ENCODE results near the gene KNCN. TPM values are rescaled to one million over a fixed set of nuclear protein-coding genes. Genes with fewer than 3 reads are reported as not detected.

The KNCN gene
- total and polyA plus RNA-seq, 2 donors (not counting 1 experiment from before 2014, with no cell fraction given) = not detected

DNA sequence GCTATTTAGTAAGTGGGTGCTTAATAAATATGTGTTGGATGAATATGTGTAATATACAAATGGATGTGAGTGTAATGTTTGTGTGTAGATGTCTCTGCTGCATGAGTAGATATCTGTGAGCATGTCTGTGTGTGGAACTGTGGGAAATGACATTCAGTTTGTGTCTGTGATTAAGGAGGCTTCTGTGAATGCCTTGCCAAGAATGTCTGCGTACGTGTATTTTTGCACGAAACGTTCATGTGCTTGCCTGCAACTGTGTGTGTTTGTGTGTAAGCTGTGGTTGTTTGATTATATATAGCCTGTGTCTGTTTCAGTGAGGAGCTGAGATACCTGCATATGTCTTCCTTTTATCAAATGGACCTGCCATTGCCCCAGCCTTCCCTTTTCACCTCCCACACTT is 48.0 kb downstream of the KNCN start:
- ATAC-seq (ENCODE audit: low read depth) (no peak), DNase-seq (no peak)
- Histone ChIP-seq H3K9me3 (ENCODE audit: control extremely low read depth in 1 of 3, control insufficient read depth in 2 of 3, insufficient read depth in 1 of 3, low read length in 2 of 3) (no peaks in the 10 kb centered on the region), H3K4me1 (ENCODE audit: control insufficient read depth in 2 of 2, insufficient read depth in 2 of 2, low read length in 2 of 2) (no peaks in the 10 kb centered on the region), H2AFZ (ENCODE audit: insufficient read depth, low read depth, low read length, poor library complexity, severe bottlenecking) (no peak overlapping the region), H3K27me3 (replicated peaks in 1 of 4; ENCODE audit: control extremely low read depth in 1 of 4, control insufficient read depth in 3 of 4, insufficient read depth in 4 of 4, low read length in 3 of 4) (peaks cover 0 to 18% (median 3%) of the 10 kb centered on the region in 4 experiments), H3K36me3 (replicated peaks in 1 of 2; ENCODE audit: control extremely low read depth in 1 of 2, control insufficient read depth in 1 of 2, extremely low read depth in 1 of 2, insufficient read depth in 2 of 2, low read length in 1 of 2) (no peaks in the 10 kb centered on the region), H3K27ac (ENCODE audit: low read length in 2 of 2) (no peak overlapping the region), H3K4me2 (replicated peaks; ENCODE audit: low read depth, low read length, poor library complexity, severe bottlenecking) (no peak overlapping the region), H4K20me1 (ENCODE audit: control insufficient read depth, insufficient read depth, low read length, poor library complexity, severe bottlenecking) (no peaks in the 10 kb centered on the region), H3K79me2 (ENCODE audit: control insufficient read depth, insufficient read depth, low read length) (no peaks in the 10 kb centered on the region), H3K9ac (ENCODE audit: low read length) (no peak overlapping the region), H3K4me3 (ENCODE audit: control extremely low read depth in 1 of 5, extremely low read depth in 1 of 5, insufficient read depth in 1 of 5, low read depth in 2 of 5, low read length in 4 of 5) (no peak overlapping the region)
- intact Hi-C loops (cut with micrococcal nuclease) = no loop called here
- no CpG with 5 or more reads among the region's 4 CpGs for WGBS (ENCODE audit: insufficient coverage)
- ChIA-PET CTCF (no interaction called here), POLR2A (no interaction called here)
- TF ChIP-seq, protein P1, sequence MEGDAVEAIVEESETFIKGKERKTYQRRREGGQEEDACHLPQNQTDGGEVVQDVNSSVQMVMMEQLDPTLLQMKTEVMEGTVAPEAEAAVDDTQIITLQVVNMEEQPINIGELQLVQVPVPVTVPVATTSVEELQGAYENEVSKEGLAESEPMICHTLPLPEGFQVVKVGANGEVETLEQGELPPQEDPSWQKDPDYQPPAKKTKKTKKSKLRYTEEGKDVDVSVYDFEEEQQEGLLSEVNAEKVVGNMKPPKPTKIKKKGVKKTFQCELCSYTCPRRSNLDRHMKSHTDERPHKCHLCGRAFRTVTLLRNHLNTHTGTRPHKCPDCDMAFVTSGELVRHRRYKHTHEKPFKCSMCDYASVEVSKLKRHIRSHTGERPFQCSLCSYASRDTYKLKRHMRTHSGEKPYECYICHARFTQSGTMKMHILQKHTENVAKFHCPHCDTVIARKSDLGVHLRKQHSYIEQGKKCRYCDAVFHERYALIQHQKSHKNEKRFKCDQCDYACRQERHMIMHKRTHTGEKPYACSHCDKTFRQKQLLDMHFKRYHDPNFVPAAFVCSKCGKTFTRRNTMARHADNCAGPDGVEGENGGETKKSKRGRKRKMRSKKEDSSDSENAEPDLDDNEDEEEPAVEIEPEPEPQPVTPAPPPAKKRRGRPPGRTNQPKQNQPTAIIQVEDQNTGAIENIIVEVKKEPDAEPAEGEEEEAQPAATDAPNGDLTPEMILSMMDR (IDR thresholded peaks at IDR 0.05) = no peak
- no peak for TF ChIP-seq EZH2 (IDR thresholded peaks at IDR 0.05; ENCODE audit: borderline replicate concordance, insufficient read depth, low read depth, low read length, poor library complexity, severe bottlenecking)
- no peaks in the 10 kb centered on the region for H3K9me3 Mint-ChIP-seq (ENCODE audit: insufficient read depth)
- H3K4me1 Mint-ChIP-seq = no peaks in the 10 kb centered on the region
- no peak overlapping the region for H3K4me3 Mint-ChIP-seq
- peaks cover 44% of the 10 kb centered on the region for H3K27me3 Mint-ChIP-seq
- H3K27ac Mint-ChIP-seq = no peak overlapping the region

DNA sequence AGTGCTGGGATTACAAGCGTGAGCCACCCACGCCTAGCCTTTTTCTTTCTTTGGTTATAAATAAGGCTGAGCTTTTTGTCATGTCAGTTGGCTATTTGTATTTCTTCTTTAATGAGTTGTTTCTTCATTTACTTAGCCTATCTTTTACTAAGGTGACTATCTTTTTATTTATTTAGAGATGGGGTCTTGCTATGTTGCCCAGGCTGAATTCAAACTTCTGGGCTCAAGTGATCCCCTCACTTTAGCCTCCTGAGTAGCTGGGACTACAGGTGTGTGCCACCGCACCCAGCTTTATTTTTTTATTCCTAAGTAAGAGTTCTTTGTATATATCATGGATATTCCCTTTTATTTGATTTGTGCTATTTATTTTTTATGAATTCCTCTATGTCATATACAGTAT is 49.9 kb downstream of the KNCN start:
- DNase-seq (no peak), ATAC-seq (ENCODE audit: low read depth) (no peak)
- intact Hi-C loops (cut with micrococcal nuclease) = no loop called here
- Histone ChIP-seq H3K79me2 (ENCODE audit: control insufficient read depth, insufficient read depth, low read length) (no peaks in the 10 kb centered on the region), H2AFZ (ENCODE audit: insufficient read depth, low read depth, low read length, poor library complexity, severe bottlenecking) (no peak overlapping the region), H3K9ac (ENCODE audit: low read length) (no peak overlapping the region), H3K36me3 (replicated peaks in 1 of 2; ENCODE audit: control extremely low read depth in 1 of 2, control insufficient read depth in 1 of 2, extremely low read depth in 1 of 2, insufficient read depth in 2 of 2, low read length in 1 of 2) (no peaks in the 10 kb centered on the region), H3K4me1 (ENCODE audit: control insufficient read depth in 2 of 2, insufficient read depth in 2 of 2, low read length in 2 of 2) (no peaks in the 10 kb centered on the region), H3K4me2 (replicated peaks; ENCODE audit: low read depth, low read length, poor library complexity, severe bottlenecking) (no peak overlapping the region), H3K4me3 (ENCODE audit: control extremely low read depth in 1 of 5, extremely low read depth in 1 of 5, insufficient read depth in 1 of 5, low read depth in 2 of 5, low read length in 4 of 5) (no peak overlapping the region), H4K20me1 (ENCODE audit: control insufficient read depth, insufficient read depth, low read length, poor library complexity, severe bottlenecking) (no peaks in the 10 kb centered on the region), H3K27ac (ENCODE audit: low read length in 2 of 2) (no peak overlapping the region), H3K9me3 (ENCODE audit: control extremely low read depth in 1 of 3, control insufficient read depth in 2 of 3, insufficient read depth in 1 of 3, low read length in 2 of 3) (no peaks in the 10 kb centered on the region), H3K27me3 (replicated peaks in 1 of 4; ENCODE audit: control extremely low read depth in 1 of 4, control insufficient read depth in 3 of 4, insufficient read depth in 4 of 4, low read length in 3 of 4) (peaks cover 0 to 16% (median 3%) of the 10 kb centered on the region in 4 experiments)
- CTCF ChIA-PET = interaction anchor here (0.6 to 1.0 kb wide), 2 partner anchors 13 to 43 kb away, joined by 3 read pairs; no protein-coding TSS in a partner anchor
- no peak overlapping the region for H3K4me3 Mint-ChIP-seq
- peaks cover 36% of the 10 kb centered on the region for H3K27me3 Mint-ChIP-seq
- no peaks in the 10 kb centered on the region for H3K4me1 Mint-ChIP-seq
- WGBS (ENCODE audit: insufficient coverage) = no CpG with 5 or more reads among the region's 3 CpGs
- no peak overlapping the region for H3K27ac Mint-ChIP-seq
- H3K9me3 Mint-ChIP-seq (ENCODE audit: insufficient read depth) = no peaks in the 10 kb centered on the region
- POLR2A ChIA-PET = no interaction called here
- no peak for TF ChIP-seq EZH2 (IDR thresholded peaks at IDR 0.05; ENCODE audit: borderline replicate concordance, insufficient read depth, low read depth, low read length, poor library complexity, severe bottlenecking)
- TF ChIP-seq, protein P1 (IDR thresholded peaks at IDR 0.05) = no peak
